MM.1S (cell line): ENCODE data around the gene EIF2A.
"Not testable (repeated sequence)": the region's sequence is repeated elsewhere in the genome, so short reads cannot be mapped to it uniquely, and the experiment has no call there.

Source experiments
- DNase-seq: peaks from one replicate; pipeline ENCODE4 v3.0.0-alpha.2; 2015
- H2AFZ ChIP-seq: fragments of 300-600 bp; sonication (generic); 2 replicates; pipeline ENCODE4 v1.6.0; 2016; ENCODE audit warnings: antibody characterized with exemption, low read length
- H3F3A ChIP-seq: fragments of 300-600 bp; sonication (generic); 2 replicates; pipeline ENCODE4 v1.6.1; 2016; ENCODE audit warnings: mild to moderate bottlenecking, antibody characterized with exemption, low read length, moderate library complexity, mixed read lengths; ENCODE audit not compliant: insufficient read depth
- H3K27ac ChIP-seq: fragments of 300-600 bp; sonication (generic); 2 replicates; pipeline ENCODE4 v1.5.1; 2016; ENCODE audit warnings: mild to moderate bottlenecking, low read length
- H3K27me3 ChIP-seq: fragments of 300-600 bp; sonication (generic); replicated peaks from 2 replicates; pipeline ENCODE4 v1.6.0; 2016; ENCODE audit warnings: low read length; ENCODE audit not compliant: insufficient read depth
- H3K36me3 ChIP-seq: fragments of 300-600 bp; sonication (generic); replicated peaks from 2 replicates; pipeline ENCODE4 v1.6.1; 2016; ENCODE audit warnings: mild to moderate bottlenecking, low read length, mixed read lengths; ENCODE audit not compliant: insufficient read depth
- H3K4me1 ChIP-seq: fragments of 300-600 bp; sonication (generic); 2 replicates; pipeline ENCODE4 v1.6.1; 2016; ENCODE audit warnings: low read length, mixed read lengths
- H3K4me2 ChIP-seq: fragments of 300-600 bp; sonication (generic); 2 replicates; pipeline ENCODE4 v1.6.0; 2016; ENCODE audit warnings: low read depth, low read length
- H3K4me3 ChIP-seq: fragments of 300-600 bp; sonication (generic); 2 replicates; pipeline ENCODE4 v1.5.1; 2016; ENCODE audit warnings: low read length, mixed read lengths
- H3K79me2 ChIP-seq: fragments of 300-600 bp; sonication (generic); 2 replicates; pipeline ENCODE4 v1.6.1; 2016; ENCODE audit warnings: mixed run types, low read length, mixed read lengths
- H3K9ac ChIP-seq: fragments of 300-600 bp; sonication (generic); 2 replicates; pipeline ENCODE4 v1.6.1; 2016; ENCODE audit warnings: low read length, mixed read lengths
- H3K9me2 ChIP-seq: fragments of 300-600 bp; sonication (generic); replicated peaks from 2 replicates; pipeline ENCODE4 v1.6.1; 2016; ENCODE audit warnings: mild to moderate bottlenecking, low read length, mixed read lengths; ENCODE audit not compliant: insufficient read depth
- H3K9me3 ChIP-seq: fragments of 300-600 bp; sonication (generic); replicated peaks from 2 replicates; pipeline ENCODE4 v1.6.1; 2016; ENCODE audit warnings: mild to moderate bottlenecking, low read length, mixed read lengths; ENCODE audit not compliant: insufficient read depth
- H4K20me1 ChIP-seq: fragments of 300-600 bp; sonication (generic); 2 replicates; pipeline ENCODE4 v1.6.1; 2016; ENCODE audit warnings: mild to moderate bottlenecking, low read length, moderate library complexity, mixed read lengths; ENCODE audit not compliant: insufficient read depth
- EZH2 ChIP-seq: fragments of 300-600 bp; sonication (generic); optimal IDR thresholded peaks from 2 replicates; pipeline ENCODE3; 2017; ENCODE audit warnings: low read depth, mild to moderate bottlenecking, antibody characterized with exemption, low read length, mixed read lengths
- EZH2phosphoT487 ChIP-seq: fragments of 300-600 bp; sonication (generic); IDR thresholded peaks from 2 replicates; pipeline ENCODE4 v1.6.1; 2018; ENCODE audit warnings: antibody characterized with exemption, low read length
- TF ChIP-seq, protein P1 (sequence below): fragments of 300-600 bp; sonication (generic); IDR thresholded peaks from 2 replicates; pipeline ENCODE4 v1.5.1; 2016; ENCODE audit warnings: antibody characterized with exemption, low read length, mixed read lengths

Gene EIF2A

DNA sequence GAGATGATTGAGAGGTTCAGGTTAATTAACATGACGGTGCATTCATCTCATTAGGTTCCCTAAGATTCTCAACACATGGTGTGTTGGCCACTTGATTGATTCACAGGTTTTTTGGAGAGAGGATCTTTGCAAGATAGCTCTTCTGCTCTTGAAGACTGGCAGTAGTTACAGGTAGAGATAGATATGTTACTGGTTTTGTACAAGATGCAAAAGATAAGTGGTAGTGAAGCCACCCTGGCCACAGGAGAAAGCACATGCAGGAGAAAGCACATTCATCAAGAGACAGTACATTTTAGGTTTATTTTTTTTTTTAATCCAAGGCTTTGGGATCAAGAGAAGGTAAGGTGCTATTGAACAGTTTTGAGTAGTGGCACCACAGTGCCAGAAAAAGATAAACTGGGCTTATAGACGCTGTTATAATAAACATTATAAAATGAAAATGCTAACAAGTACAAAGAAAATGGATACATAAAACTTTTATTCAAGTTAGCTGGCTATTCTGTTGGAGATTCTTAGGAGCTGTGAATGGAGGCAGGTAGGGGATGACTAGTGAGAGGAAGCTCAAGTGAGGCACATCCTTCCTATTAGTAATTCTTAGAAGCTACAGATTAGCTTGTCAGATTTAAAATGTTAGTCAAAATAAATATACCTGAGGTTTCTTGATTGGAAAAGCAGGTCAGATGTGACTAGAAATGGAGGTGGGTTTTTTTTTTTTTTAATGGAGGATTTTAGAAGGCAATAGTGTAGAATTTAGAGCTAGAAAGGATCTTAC lies 67.3 kb downstream of the EIF2A start:
- no peaks in the 10 kb centered on the region for H3K9me2 ChIP-seq
- H3K4me3 ChIP-seq = no peak overlapping the region
- H4K20me1 ChIP-seq = peaks cover 62% of the 10 kb centered on the region
- TF ChIP-seq EZH2 (no peak), EZH2phosphoT487 (no peak)
- TF ChIP-seq, protein P1, sequence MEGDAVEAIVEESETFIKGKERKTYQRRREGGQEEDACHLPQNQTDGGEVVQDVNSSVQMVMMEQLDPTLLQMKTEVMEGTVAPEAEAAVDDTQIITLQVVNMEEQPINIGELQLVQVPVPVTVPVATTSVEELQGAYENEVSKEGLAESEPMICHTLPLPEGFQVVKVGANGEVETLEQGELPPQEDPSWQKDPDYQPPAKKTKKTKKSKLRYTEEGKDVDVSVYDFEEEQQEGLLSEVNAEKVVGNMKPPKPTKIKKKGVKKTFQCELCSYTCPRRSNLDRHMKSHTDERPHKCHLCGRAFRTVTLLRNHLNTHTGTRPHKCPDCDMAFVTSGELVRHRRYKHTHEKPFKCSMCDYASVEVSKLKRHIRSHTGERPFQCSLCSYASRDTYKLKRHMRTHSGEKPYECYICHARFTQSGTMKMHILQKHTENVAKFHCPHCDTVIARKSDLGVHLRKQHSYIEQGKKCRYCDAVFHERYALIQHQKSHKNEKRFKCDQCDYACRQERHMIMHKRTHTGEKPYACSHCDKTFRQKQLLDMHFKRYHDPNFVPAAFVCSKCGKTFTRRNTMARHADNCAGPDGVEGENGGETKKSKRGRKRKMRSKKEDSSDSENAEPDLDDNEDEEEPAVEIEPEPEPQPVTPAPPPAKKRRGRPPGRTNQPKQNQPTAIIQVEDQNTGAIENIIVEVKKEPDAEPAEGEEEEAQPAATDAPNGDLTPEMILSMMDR = no peak
- H3F3A ChIP-seq = peaks cover 21% of the 10 kb centered on the region; the same call in 1 of the 2 replicates
- H3K9ac ChIP-seq = no peak overlapping the region
- peaks cover 23% of the 10 kb centered on the region for H3K4me1 ChIP-seq
- H2AFZ ChIP-seq = no peak overlapping the region
- no peak overlapping the region for H3K4me2 ChIP-seq
- H3K79me2 ChIP-seq = peaks cover 82% of the 10 kb centered on the region
- no peak for DNase-seq
- no peak overlapping the region for H3K27ac ChIP-seq
- peaks cover 27% of the 10 kb centered on the region for H3K36me3 ChIP-seq
- H3K9me3 ChIP-seq = no peaks in the 10 kb centered on the region
- no peaks in the 10 kb centered on the region for H3K27me3 ChIP-seq

DNA sequence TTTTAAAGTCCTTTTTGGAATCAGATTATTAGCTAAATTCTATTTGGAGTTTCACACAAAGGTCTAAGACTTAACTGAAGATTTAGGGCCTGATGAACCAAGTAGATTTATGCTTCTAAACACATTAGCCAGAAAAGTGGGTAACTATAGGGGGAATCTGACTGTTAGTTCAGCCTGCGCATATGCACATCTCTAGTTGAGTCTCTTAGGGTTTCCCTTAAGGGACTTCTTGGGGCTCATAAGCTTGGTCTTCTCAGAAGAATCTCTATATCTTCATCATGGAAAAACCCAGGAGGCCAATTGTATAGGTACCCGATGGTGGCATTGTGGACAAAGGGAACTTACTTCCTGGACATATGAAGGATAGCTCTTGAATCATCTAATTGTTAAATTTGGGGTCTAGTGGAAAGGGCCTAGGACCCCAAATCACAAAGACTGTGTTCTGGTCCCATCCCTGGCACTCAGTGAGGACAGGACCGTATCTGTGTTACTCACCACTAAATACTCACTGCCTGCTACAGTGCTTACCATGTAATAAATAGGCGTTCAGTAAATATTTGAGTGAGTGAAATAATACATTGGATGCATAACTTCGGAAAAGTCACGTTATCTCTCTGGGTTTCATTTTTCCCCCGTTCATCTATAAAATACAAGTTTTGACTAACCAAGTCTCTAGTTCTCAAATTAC lies 73.6 kb downstream of the EIF2A start:
- TF ChIP-seq, protein P1 = no peak
- no peak for TF ChIP-seq EZH2phosphoT487
- TF ChIP-seq EZH2 = no peak
- H3F3A ChIP-seq = peaks cover 18% of the 10 kb centered on the region; the same call in 1 of the 2 replicates
- H3K9me3 ChIP-seq = no peaks in the 10 kb centered on the region
- H2AFZ ChIP-seq = no peak overlapping the region
- H3K4me2 ChIP-seq = no peak overlapping the region
- no peaks in the 10 kb centered on the region for H3K9me2 ChIP-seq
- H3K79me2 ChIP-seq = peaks cover 88% of the 10 kb centered on the region
- H3K27ac ChIP-seq = no peak overlapping the region
- H4K20me1 ChIP-seq = peaks cover 69% of the 10 kb centered on the region
- H3K4me3 ChIP-seq = no peak overlapping the region
- no peaks in the 10 kb centered on the region for H3K27me3 ChIP-seq
- H3K36me3 ChIP-seq = peaks cover 14% of the 10 kb centered on the region
- H3K9ac ChIP-seq = no peak overlapping the region
- peaks cover 4% of the 10 kb centered on the region; the same call in 1 of the 2 replicates for H3K4me1 ChIP-seq
- no peak for DNase-seq

DNA sequence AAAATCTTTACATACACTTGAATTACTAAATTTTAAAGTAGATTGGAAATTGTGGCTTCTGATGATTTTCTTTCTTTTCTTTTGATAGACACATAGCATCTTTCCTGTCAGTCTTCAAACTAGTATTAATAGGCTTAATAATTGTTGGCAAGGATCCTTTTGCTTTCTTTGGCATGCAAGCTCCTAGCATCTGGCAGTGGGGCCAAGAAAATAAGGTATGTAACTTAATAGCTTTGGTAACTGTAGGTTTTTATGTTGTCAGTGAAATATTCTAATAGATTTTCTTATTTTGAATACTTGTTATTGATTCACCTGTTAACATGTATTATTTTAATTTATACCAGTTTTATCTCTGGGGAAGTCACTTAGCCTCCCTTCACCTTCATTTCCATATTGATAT lies 76.4 kb downstream of the EIF2A start:
- not testable (repeated sequence) for H3K9ac ChIP-seq, H3K9me2 ChIP-seq, H2AFZ ChIP-seq, H3K27ac ChIP-seq, H3K9me3 ChIP-seq, H3K4me2 ChIP-seq, H3K27me3 ChIP-seq, H3K4me3 ChIP-seq, DNase-seq, H3K4me1 ChIP-seq
- Histone ChIP-seq H3F3A (peaks cover 13% of the 10 kb centered on the region; the same call in 1 of the 2 replicates), H3K79me2 (peaks cover 97% of the 10 kb centered on the region), H3K36me3 (peaks cover 30% of the 10 kb centered on the region), H4K20me1 (peaks cover 61% of the 10 kb centered on the region)

DNA sequence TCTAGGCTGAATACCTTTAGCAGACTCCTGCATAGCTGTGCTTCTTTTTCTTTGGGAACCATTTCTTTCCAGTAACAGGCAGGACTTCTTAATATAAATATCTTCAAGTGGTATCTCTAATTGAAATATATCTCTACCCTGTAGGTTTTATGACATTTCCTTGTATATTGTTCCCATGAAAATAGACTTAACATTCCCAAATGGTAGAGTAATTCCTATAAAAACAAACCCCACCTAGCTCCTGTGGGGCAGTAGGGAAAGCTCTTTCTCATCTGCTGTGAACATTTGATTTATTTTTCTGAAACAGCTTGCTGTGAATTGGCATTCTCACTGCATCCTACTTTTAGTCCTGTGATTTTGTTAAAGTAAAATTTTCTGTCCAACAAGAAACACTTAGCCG lies 77.4 kb downstream of the EIF2A start:
- DNase-seq = no peak
- Histone ChIP-seq H3K4me3 (no peak overlapping the region), H3K4me2 (no peak overlapping the region), H2AFZ (no peak overlapping the region), H4K20me1 (peaks cover 52% of the 10 kb centered on the region), H3K27me3 (no peaks in the 10 kb centered on the region), H3K9ac (no peak overlapping the region), H3K36me3 (peaks cover 26% of the 10 kb centered on the region), H3K79me2 (peaks cover 87% of the 10 kb centered on the region), H3K9me2 (no peaks in the 10 kb centered on the region), H3K9me3 (no peaks in the 10 kb centered on the region), H3K27ac (no peak overlapping the region), H3K4me1 (no peaks in the 10 kb centered on the region; the same call in 1 of the 2 replicates), H3F3A (peaks cover 10% of the 10 kb centered on the region; the same call in 1 of the 2 replicates)
- TF ChIP-seq EZH2 (no peak), EZH2phosphoT487 (no peak)
- TF ChIP-seq, protein P1 = no peak
